OCI-LY1 (cell line): ENCODE results near the gene SERPINA1.

ENCODE experiments used
- H2AFZ ChIP-seq: fragments of 200-600 bp; sonication (generic), shearing (Covaris generic); 2 replicates; pipeline ENCODE4 v1.6.0; 2014; ENCODE audit warnings: antibody characterized with exemption, mild to moderate bottlenecking, low read length
- H3F3A ChIP-seq: fragments of 200-600 bp; sonication (generic), shearing (Covaris generic); 2 replicates; pipeline ENCODE4 v1.6.0; 2014; ENCODE audit warnings: mild to moderate bottlenecking, antibody characterized with exemption, low read length, moderate library complexity; ENCODE audit not compliant: insufficient read depth
- H3K27ac ChIP-seq: fragments of 200-600 bp; sonication (generic); 2 replicates; pipeline ENCODE4 v1.5.1; 2014; ENCODE audit warnings: low read length, mixed run types, mild to moderate bottlenecking, low read depth; ENCODE audit not compliant: poor library complexity, severe bottlenecking
- H3K27me3 ChIP-seq: fragments of 200-600 bp; sonication (generic); 2 replicates; pipeline ENCODE4 v1.6.0; 2014; ENCODE audit warnings: antibody characterized with exemption, mild to moderate bottlenecking, low read length, moderate library complexity; ENCODE audit not compliant: insufficient read depth
- H3K36me3 ChIP-seq: fragments of 200-600 bp; sonication (generic); 2 replicates; pipeline ENCODE4 v1.6.1; 2014; ENCODE audit warnings: mild to moderate bottlenecking, antibody characterized with exemption, low read length, moderate library complexity, mixed read lengths; ENCODE audit not compliant: insufficient read depth
- H3K4me1 ChIP-seq: fragments of 200-600 bp; sonication (generic); 2 replicates; pipeline ENCODE4 v1.5.1; 2014; ENCODE audit warnings: mild to moderate bottlenecking, low read length, moderate library complexity; ENCODE audit not compliant: insufficient read depth, severe bottlenecking
- H3K4me2 ChIP-seq: fragments of 200-600 bp; sonication (generic), shearing (Covaris generic); 2 replicates; pipeline ENCODE4 v1.6.1; 2014; ENCODE audit warnings: low read length
- H3K4me3 ChIP-seq: fragments of 200-600 bp; sonication (generic); 2 replicates; pipeline ENCODE4 v1.5.1; 2014; ENCODE audit warnings: low read length, low read depth, mild to moderate bottlenecking, mixed read lengths; ENCODE audit not compliant: poor library complexity, severe bottlenecking
- H3K79me2 ChIP-seq: fragments of 200-600 bp; shearing (Covaris generic); 2 replicates; pipeline ENCODE4 v1.6.1; 2016; ENCODE audit warnings: mixed run types, low read length, mixed read lengths; ENCODE audit not compliant: insufficient read depth
- H3K9ac ChIP-seq: fragments of 200-600 bp; sonication (generic), shearing (Covaris generic); 2 replicates; pipeline ENCODE4 v1.6.1; 2014; ENCODE audit warnings: mild to moderate bottlenecking, low read length, mixed read lengths
- H3K9me2 ChIP-seq: fragments of 200-600 bp; sonication (generic), shearing (Covaris generic); 2 replicates; pipeline ENCODE4 v1.6.1; 2014; ENCODE audit warnings: low read depth, mild to moderate bottlenecking, low read length, mixed read lengths
- H3K9me3 ChIP-seq: fragments of 200-600 bp; shearing (Covaris generic); 2 replicates; pipeline ENCODE4 v1.6.1; 2014; ENCODE audit warnings: low read length, mixed read lengths
- H4K20me1 ChIP-seq: fragments of 200-600 bp; sonication (generic), shearing (Covaris generic); 2 replicates; pipeline ENCODE4 v1.6.0; 2016; ENCODE audit warnings: mild to moderate bottlenecking, low read length; ENCODE audit not compliant: insufficient read depth
- CTCF ChIP-seq: fragments of 200-600 bp; sonication (generic), shearing (Covaris generic); IDR thresholded peaks from 2 replicates; pipeline ENCODE4 v1.5.1; 2017; ENCODE audit warnings: mild to moderate bottlenecking, antibody characterized with exemption, low read length, moderate library complexity, mixed read lengths
- EZH2 ChIP-seq: fragments of 200-600 bp; sonication (generic), shearing (Covaris generic); IDR thresholded peaks from 2 replicates; pipeline ENCODE4 v1.8.0; 2017; ENCODE audit warnings: borderline replicate concordance, mixed run types, mild to moderate bottlenecking, antibody characterized with exemption, low read length, moderate library complexity, mixed read lengths

SERPINA1 gene

GRCh38 chr14:94338023-94338422, 50.4 kb downstream of the SERPINA1 start:
- Histone ChIP-seq H3K36me3 (no peaks in the 10 kb centered on the region), H3K4me1 (peaks cover 15% of the 10 kb centered on the region), H4K20me1 (no peaks in the 10 kb centered on the region), H2AFZ (no peak overlapping the region), H3K4me2 (no peak overlapping the region), H3K9ac (no peak overlapping the region), H3K79me2 (no peaks in the 10 kb centered on the region), H3K27me3 (no peaks in the 10 kb centered on the region), H3K9me3 (no peaks in the 10 kb centered on the region), H3K4me3 (no peak overlapping the region), H3K9me2 (no peaks in the 10 kb centered on the region; the same call in 1 of the 2 replicates), H3F3A (no peaks in the 10 kb centered on the region), H3K27ac (no peak overlapping the region)
- no peak for TF ChIP-seq EZH2

- no peaks in the 10 kb centered on the region for H3K79me2 ChIP-seq
- H3F3A ChIP-seq: no peaks in the 10 kb centered on the region
- H4K20me1 ChIP-seq: no peaks in the 10 kb centered on the region
- no peaks in the 10 kb centered on the region for H3K27me3 ChIP-seq
- H3K9me3 ChIP-seq: no peaks in the 10 kb centered on the region
- TF ChIP-seq CTCF: no peak
- H3K27ac ChIP-seq: no peak overlapping the region
- no peak overlapping the region for H3K9ac ChIP-seq
- H3K36me3 ChIP-seq: no peaks in the 10 kb centered on the region
- no peak overlapping the region for H2AFZ ChIP-seq
- no peak overlapping the region for H3K4me2 ChIP-seq
- no peak overlapping the region for H3K4me3 ChIP-seq
- peaks cover 7% of the 10 kb centered on the region for H3K4me1 ChIP-seq
- no peaks in the 10 kb centered on the region; the same call in 1 of the 2 replicates for H3K9me2 ChIP-seq
Observed at GRCh38 chr14:94337274-94337673, 51.1 kb downstream of the SERPINA1 start.

- Histone ChIP-seq H3K36me3 (no peaks in the 10 kb centered on the region), H3K27ac (no peak overlapping the region), H3K4me1 (no peaks in the 10 kb centered on the region), H3K79me2 (no peaks in the 10 kb centered on the region), H3K9me3 (no peaks in the 10 kb centered on the region), H3K9me2 (no peaks in the 10 kb centered on the region; the same call in 1 of the 2 replicates), H3F3A (no peaks in the 10 kb centered on the region), H3K4me2 (no peak overlapping the region), H3K4me3 (no peak overlapping the region), H2AFZ (no peak overlapping the region), H4K20me1 (no peaks in the 10 kb centered on the region), H3K9ac (no peak overlapping the region), H3K27me3 (no peaks in the 10 kb centered on the region)
- TF ChIP-seq CTCF: no peak
Observed at GRCh38 chr14:94334872-94335271, 53.5 kb downstream of the SERPINA1 start.

GRCh38 chr14:94332587-94332986, 55.8 kb downstream of the SERPINA1 start:
- Histone ChIP-seq H4K20me1 (no peaks in the 10 kb centered on the region), H3K4me3 (no peak overlapping the region)

More at GRCh38 chr14:94332587-94332986, 55.8 kb downstream of the SERPINA1 start:
- H3K79me2 ChIP-seq: no peaks in the 10 kb centered on the region
- H3K4me2 ChIP-seq: no peak overlapping the region
- no peaks in the 10 kb centered on the region for H3K4me1 ChIP-seq
- H3K9me3 ChIP-seq: no peaks in the 10 kb centered on the region
- H3K27ac ChIP-seq: no peak overlapping the region
- no peak overlapping the region for H2AFZ ChIP-seq
- no peak overlapping the region for H3K9ac ChIP-seq
- no peaks in the 10 kb centered on the region; the same call in 1 of the 2 replicates for H3K9me2 ChIP-seq
- H3F3A ChIP-seq: no peaks in the 10 kb centered on the region
- no peaks in the 10 kb centered on the region for H3K36me3 ChIP-seq
- no peak for TF ChIP-seq CTCF
- no peak for TF ChIP-seq EZH2
- no peaks in the 10 kb centered on the region for H3K27me3 ChIP-seq
